HG03439 (cell line): ENCODE results near the gene AJAP1.

Experiments
- ATAC-seq: cut with Tn5 transposase; IDR thresholded peaks from one replicate; pipeline ENCODE4 v1.9.1; 2021; ENCODE audit warnings: mild to moderate bottlenecking, moderate library complexity; ENCODE audit not compliant: unreplicated experiment

The AJAP1 gene

GRCh38 chr1:4729090-4729471, 74.7 kb downstream of the AJAP1 start:
- no peak for ATAC-seq

GRCh38 chr1:4730078-4730477, 75.7 kb downstream of the AJAP1 start:
- ATAC-seq: no peak

- no peak for ATAC-seq
Measured at GRCh38 chr1:4733446-4734177, 79.2 kb downstream of the AJAP1 start.

- no peak for ATAC-seq
Measured at GRCh38 chr1:4734219-4734618, 79.8 kb downstream of the AJAP1 start.

GRCh38 chr1:4734791-4735190, 80.4 kb downstream of the AJAP1 start:
- no peak for ATAC-seq

GRCh38 chr1:4736254-4736653, 81.8 kb downstream of the AJAP1 start:
- ATAC-seq: no peak

- no peak for ATAC-seq
Measured at GRCh38 chr1:4741876-4742423, 87.5 kb downstream of the AJAP1 start.

GRCh38 chr1:4743978-4744750, 89.8 kb downstream of the AJAP1 start:
- ATAC-seq: no peak

GRCh38 chr1:4745560-4745959, 91.2 kb downstream of the AJAP1 start:
- no peak for ATAC-seq

- ATAC-seq: no peak
Measured at GRCh38 chr1:4749406-4749805, 95.0 kb downstream of the AJAP1 start.

GRCh38 chr1:4750177-4750576, 95.8 kb downstream of the AJAP1 start:
- no peak for ATAC-seq

GRCh38 chr1:4752059-4752458, 97.7 kb downstream of the AJAP1 start:
- no peak for ATAC-seq

- ATAC-seq: no peak
Measured at GRCh38 chr1:4754816-4755215, 100.4 kb downstream of the AJAP1 start.

GRCh38 chr1:4755301-4755845, 101.0 kb downstream of the AJAP1 start:
- ATAC-seq: no peak

GRCh38 chr1:4755864-4756504, 101.6 kb downstream of the AJAP1 start:
- ATAC-seq: no peak

- ATAC-seq: no peak
Measured at GRCh38 chr1:4756851-4757580, 102.6 kb downstream of the AJAP1 start.

GRCh38 chr1:4759671-4760070, 105.3 kb downstream of the AJAP1 start:
- ATAC-seq: no peak

GRCh38 chr1:4760088-4760487, 105.7 kb downstream of the AJAP1 start:
- no peak for ATAC-seq

- ATAC-seq: no peak
Measured at GRCh38 chr1:4761324-4761723, 106.9 kb downstream of the AJAP1 start.

- no peak for ATAC-seq
Measured at GRCh38 chr1:4762146-4762545, 107.7 kb downstream of the AJAP1 start.

- ATAC-seq: no peak
Measured at GRCh38 chr1:4767308-4767707, 112.9 kb downstream of the AJAP1 start.
